ENCODE measurements around the gene FOXL2.

FOXL2 gene

GRCh38 chr3:138944929-138945708 is 1.8 kb downstream of the FOXL2 start:
- DNase-seq, result peak in 3 of 6 experiments; percentile 13 to 42 (median 31)

GRCh38 chr3:138944654-138944928 is 2.3 kb downstream of the FOXL2 start:
- no peak for DNase-seq

GRCh38 chr3:138943724-138944653 is 2.9 kb downstream of the FOXL2 start:
- peak in 3 of 6 experiments; percentile 12 to 33 (median 25) for DNase-seq

- DNase-seq, result no peak
Observed at GRCh38 chr3:138942861-138943623, 3.9 kb downstream of the FOXL2 start.

DNA sequence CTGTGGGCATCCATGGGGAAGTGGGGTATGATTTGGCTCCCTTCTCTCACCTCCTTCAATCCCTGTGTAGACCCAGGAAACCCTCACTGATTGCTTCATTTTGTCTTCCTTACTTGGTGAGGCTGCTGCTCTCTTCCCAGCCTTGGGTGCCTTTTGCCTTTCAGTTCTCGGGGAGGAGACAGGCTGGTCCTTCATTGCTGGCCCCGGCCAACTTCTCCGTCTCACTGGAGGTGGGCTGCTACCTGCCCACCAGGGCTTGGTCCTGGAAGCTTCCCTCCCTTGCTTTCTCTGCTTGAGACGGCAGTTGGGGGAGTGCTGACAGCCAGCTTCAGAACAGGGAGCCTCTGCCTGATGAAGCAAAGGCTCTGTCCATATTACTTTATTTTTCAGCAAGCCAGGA is 4.7 kb downstream of the FOXL2 start:
- no peak for DNase-seq

DNA sequence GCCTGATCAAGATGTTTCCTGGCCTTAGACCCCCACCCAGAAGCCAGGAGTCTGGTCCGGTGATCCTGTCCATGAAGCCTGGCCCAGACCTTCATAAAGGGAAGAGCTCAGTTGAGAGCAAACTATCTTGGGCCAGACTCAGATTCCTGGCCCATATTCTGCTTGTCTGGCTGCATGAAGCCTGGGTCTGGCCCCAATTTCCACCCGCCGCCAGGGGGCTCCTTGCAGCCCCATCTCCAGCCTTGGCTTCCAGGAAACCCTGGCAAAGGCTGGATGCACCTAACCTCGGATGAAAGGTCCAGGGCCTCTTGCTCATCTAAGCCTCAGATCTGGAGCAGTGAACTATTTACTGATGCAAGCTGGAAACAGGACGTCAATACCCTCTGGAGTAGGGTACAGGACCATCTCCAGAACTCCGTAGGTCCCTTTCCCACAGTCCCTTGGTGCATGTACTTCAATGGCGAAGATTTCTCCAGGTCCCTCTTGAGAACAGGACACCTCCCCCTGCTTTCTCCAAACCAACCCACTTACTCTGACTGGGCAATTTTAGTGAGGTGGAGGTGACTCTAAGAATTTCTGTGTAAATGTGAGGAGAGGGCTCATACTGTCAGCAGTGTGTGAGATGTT is 5.6 kb downstream of the FOXL2 start:
- DNase-seq, result no peak

- no peak for DNase-seq
Observed at GRCh38 chr3:138940446-138940845, 6.5 kb downstream of the FOXL2 start.

DNA sequence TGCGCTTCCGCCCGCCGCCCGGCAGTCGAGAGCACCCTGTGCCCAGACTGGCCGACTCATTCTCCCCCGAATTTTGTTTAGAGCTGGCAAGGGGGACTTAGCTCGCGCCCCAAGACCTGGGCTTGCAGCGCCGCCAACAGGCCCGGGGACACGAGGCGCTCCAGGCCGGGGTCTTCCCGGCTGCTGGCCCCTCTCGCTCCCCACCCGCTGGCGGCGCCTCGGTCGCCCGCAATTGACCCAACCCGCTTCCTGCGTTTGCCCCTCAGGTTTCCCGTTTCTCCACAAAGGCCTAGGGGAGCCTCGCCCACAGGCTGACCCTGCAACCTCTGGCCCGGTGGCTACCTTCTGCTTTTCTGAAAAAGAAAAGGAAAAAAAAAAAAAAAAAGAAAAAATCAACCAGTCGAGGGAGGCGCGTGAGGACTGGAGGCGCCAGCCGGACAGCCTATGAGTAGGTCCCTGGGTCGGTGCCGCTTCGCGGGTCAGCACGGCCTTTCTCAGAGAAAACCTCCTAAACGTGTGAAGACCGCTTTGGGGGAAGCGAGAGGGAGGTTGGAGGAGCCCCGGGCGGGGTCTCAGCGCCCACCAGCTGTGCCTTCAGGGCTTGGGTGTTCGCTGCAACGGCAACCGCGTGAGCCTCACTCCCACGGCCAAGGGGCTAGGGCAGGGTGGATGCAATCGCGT is 7.2 kb downstream of the FOXL2 start:
- DNase-seq, result no peak

DNA sequence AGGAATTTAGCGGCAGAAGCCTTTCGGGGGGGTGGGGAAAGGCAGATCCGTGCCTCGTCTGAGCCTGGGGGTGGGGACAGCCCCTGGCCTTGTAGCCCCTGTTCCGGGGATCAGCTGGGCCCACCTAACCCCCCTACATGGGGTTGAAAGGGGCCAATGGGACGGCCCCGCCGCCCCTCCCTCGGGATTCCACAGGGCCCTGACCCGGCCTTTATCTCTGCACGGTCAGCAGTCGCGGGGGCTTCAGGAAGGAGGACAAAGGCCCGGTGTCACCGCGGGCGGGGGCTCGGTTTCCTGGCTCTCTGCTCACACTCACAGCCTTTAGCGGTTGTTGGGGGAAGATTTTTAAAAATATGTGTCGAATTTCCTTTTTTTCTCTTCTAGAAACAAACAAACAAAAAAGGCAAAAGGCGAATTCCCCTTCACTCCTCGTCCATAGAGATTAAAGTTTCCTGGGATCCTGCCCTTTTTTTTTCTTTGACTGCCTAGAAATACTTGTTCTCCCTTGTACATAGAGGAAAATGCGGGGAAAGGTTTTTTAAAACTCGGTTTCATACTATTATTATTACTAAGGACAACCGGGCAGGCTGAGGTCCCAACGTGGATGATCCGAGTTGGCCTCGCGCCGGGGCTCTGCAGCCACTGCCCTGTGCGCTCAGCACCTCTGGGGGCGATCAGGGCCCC is 7.9 kb downstream of the FOXL2 start:
- DNase-seq, result no peak

- peak in 3 of 6 experiments; percentile 26 to 36 (median 30) for DNase-seq
Observed at GRCh38 chr3:138938056-138938876, 8.7 kb downstream of the FOXL2 start.

DNA sequence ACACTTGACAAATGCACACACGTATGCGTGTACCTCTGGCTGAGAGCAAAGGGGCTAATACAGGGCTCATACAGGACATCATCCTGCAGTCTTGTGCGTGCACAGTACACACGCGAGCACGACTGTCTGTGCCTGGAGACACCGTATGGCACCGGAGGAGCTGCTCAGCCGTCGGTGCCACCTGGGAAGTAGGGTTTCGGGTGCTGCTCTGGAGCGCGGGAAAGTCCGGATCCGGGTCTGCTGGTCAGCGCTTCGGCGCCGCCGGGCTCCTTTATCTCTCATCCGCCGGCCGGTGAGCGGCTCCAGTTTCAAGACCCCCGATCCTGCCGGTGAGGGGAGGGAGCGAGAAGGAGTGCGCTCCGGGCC is 9.3 kb downstream of the FOXL2 start:
- DNase-seq, result peak in 1 of 6 experiments; percentile 17

GRCh38 chr3:138936741-138937689 is 9.9 kb downstream of the FOXL2 start:
- DNase-seq, result peak in 1 of 6 experiments; percentile 43

GRCh38 chr3:138935863-138936740 is 10.8 kb downstream of the FOXL2 start:
- peak in 5 of 6 experiments; percentile 42 to 77 (median 52) for DNase-seq

DNA sequence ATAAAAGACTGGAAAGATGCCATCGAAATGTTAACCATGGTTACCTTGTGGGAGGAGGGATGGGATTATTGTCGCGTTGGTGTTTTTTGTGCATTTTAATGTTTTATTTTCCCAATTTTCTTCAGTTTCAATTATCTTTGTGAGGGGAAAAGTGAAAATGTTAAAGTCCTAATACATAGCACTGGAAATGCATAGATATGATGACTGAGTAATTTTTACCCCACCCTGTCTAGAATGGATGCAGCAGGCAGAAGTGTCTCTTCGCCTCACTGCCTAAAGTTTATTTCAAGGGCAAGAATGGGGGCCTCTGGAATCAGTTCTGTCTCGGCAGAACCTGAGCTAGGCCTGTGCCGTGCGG is 11.5 kb downstream of the FOXL2 start:
- DNase-seq, result no peak

- DNase-seq, result no peak
Observed at GRCh38 chr3:138933981-138934691, 12.8 kb downstream of the FOXL2 start.

DNA sequence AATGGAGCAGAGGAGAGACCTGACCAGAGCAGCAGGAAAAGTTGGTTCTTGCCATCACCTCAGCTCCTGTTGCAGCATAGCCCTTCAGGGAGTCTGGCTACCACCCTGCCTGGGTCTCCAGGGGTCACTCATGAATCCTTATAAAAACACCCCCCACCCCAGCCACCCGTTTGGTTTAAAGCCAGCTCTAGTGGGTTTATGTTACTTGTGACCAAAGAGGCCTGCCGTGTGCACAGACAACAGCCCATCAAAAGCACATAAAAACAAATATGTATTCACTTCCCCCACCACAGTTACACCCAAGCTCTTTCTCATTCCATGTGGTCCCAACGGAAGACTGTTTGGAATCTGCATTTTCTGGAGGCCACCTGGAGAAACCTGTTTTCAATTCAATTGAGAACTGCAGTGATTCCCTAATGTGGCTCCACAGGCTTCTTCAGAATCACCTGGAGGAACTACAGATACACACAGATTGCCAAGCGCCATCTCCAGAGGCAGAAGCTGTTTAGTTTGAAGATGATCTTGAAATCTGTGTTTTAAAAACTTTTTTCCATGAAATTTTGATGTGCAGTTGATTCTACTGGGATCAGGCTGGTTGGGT is 13.8 kb downstream of the FOXL2 start:
- no peak for DNase-seq

DNA sequence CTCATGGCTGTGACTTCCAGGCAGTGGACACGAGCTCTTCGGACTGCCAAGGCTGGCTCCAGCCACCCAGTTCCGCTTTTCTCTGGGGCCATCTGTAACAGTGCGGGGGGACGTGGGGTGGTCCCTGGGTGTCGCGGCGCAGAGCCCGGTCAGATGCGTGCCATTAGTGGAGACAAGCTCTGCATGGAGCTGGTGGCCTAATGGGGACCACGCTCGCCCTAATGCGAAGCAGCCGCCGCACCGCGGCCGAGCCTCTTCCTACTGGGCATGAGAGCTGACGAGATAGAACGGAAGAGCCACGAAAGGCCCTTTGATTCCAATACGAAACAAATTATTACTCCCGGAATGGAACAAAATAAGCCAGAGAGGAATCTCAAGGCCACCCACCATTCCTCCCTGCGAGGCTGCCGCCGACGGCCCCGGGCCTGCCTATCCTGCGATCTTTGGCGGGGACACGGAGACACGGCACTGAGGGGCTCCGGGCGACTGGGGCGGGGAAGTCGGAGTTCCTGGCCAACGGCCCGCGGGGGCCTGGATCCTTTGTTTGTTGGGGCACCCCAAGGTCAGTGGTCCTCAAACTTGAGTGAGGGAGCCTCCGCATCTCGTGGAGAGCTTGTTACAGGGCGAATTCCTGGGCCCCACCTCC is 18.1 kb downstream of the FOXL2 start:
- DNase-seq, result no peak

Measured in stimulated activated naive CD4-positive, alpha-beta T cell (primary cell).